Measurements from ENCODE around the gene ESYT2. TPM values are rescaled to one million over a fixed set of nuclear protein-coding genes. Genes with fewer than 3 reads are reported as not detected.

Gene ESYT2
- total RNA-seq, 1 experiment from 2014 or later, result 68.2 TPM

- TF ChIP-seq RAD21 (IDR thresholded peaks at IDR 0.05; ENCODE audit: low read depth), result no peak
- TF ChIP-seq SIN3A (IDR thresholded peaks at IDR 0.05; ENCODE audit: low read depth), result no peak
- TF ChIP-seq ELF1 (IDR thresholded peaks at IDR 0.05; ENCODE audit: borderline replicate concordance, low read depth), result no peak
- no peak for TF ChIP-seq CBX3 (IDR thresholded peaks at IDR 0.05; ENCODE audit: low read depth)
- TF ChIP-seq REST (IDR thresholded peaks at IDR 0.05; ENCODE audit: low read depth), result no peak
- no peak for TF ChIP-seq YY1 (IDR thresholded peaks at IDR 0.05; ENCODE audit: extremely low read depth, insufficient replicate concordance, low read depth, low read length)
- no peak for TF ChIP-seq FOSL1 (IDR thresholded peaks at IDR 0.05; ENCODE audit: low read depth)
These were observed 100.2 kb downstream of the ESYT2 start (continued) for GRCh38 chr7:158728911-158729645.

GRCh38 chr7:158727690-158728089 is 101.6 kb downstream of the ESYT2 start:
- Histone ChIP-seq H3K27me3 (ENCODE audit: insufficient read depth, low read length) (no peaks in the 10 kb centered on the region), H3K4me2 (ENCODE audit: low read length) (no peak overlapping the region), H3K9ac (ENCODE audit: low read length) (no peak overlapping the region), H2AFZ (ENCODE audit: low read depth, low read length, poor library complexity, severe bottlenecking) (no peak overlapping the region), H3K79me2 (ENCODE audit: insufficient read depth, low read length) (no peaks in the 10 kb centered on the region), H3K27ac (ENCODE audit: low read depth, low read length) (no peak overlapping the region), H4K20me1 (ENCODE audit: insufficient read depth) (no peaks in the 10 kb centered on the region), H3K9me3 (ENCODE audit: control insufficient read depth in 1 of 2, insufficient read depth in 1 of 2, low read depth in 1 of 2, low read length in 2 of 2) (no peaks in the 10 kb centered on the region), H3K36me3 (ENCODE audit: control insufficient read depth in 1 of 2, insufficient read depth in 2 of 2, low read length in 2 of 2) (peaks cover 0 to 3% of the 10 kb centered on the region in 2 experiments; a peak in 2 of 4 replicates), H3K4me1 (ENCODE audit: control insufficient read depth in 1 of 2, insufficient read depth in 2 of 2, low read length in 2 of 2) (no peaks in the 10 kb centered on the region), H3K9me2 (ENCODE audit: insufficient read depth) (no peaks in the 10 kb centered on the region), H3K4me3 (replicated peaks in 1 of 2; ENCODE audit: low read depth in 1 of 2, low read length in 2 of 2) (no peak overlapping the region)
- DNase-seq (ENCODE audit: low read depth, low spot score) (no peak), ATAC-seq (no peak)
- TF ChIP-seq EGR1 (IDR thresholded peaks at IDR 0.05; ENCODE audit: low read depth), result no peak
- no peak for TF ChIP-seq CBX3 (IDR thresholded peaks at IDR 0.05; ENCODE audit: low read depth)
- no peak for TF ChIP-seq JUND (IDR thresholded peaks at IDR 0.05)
- no peak for TF ChIP-seq SRF (IDR thresholded peaks at IDR 0.05; ENCODE audit: low read depth)
- TF ChIP-seq EZH2 (IDR thresholded peaks at IDR 0.05), result no peak
- TF ChIP-seq SIN3A (IDR thresholded peaks at IDR 0.05; ENCODE audit: low read depth), result no peak
- no peak for TF ChIP-seq MAX (IDR thresholded peaks at IDR 0.05)
- TF ChIP-seq ZBTB33 (IDR thresholded peaks at IDR 0.05; ENCODE audit: extremely low read depth, insufficient replicate concordance, low read length), result no peak
- TF ChIP-seq YY1 (IDR thresholded peaks at IDR 0.05; ENCODE audit: extremely low read depth, insufficient replicate concordance, low read depth, low read length), result no peak
- CTCF ChIA-PET, result no interaction called here
- intact Hi-C loops (cut with micrococcal nuclease), result no loop called here
- POLR2A ChIA-PET, result no interaction called here
- RAD21 ChIA-PET (ENCODE audit: low non-redundant PET in 1 of 2, low total read pairs in 2 of 2, uncharacterized antibody in 2 of 2, unreplicated experiment in 2 of 2), result no interaction called here
- no TSS peak for BruUV-seq (replicated peaks)

Data from HCT116 (cell line).